Breast epithelium (tissue), 3 donors: ENCODE measurements around the gene PTPRN2.

Experiments used
- POLR2A ChIP-seq: fragments of 450-650 bp; IDR thresholded peaks from one replicate; pipeline ENCODE4 v1.6.1; 2016; ENCODE audit warnings: antibody characterized with exemption, mild to moderate bottlenecking, moderate library complexity
- TF ChIP-seq, protein P1 (sequence below), 3 donors: fragments of 450-650 bp; IDR thresholded peaks; one replicate each; pipeline ENCODE4 v1.5.1; 2016 to 2017; ENCODE audit warnings: antibody characterized with exemption in 3 of 3, mild to moderate bottlenecking in 3 of 3, moderate library complexity in 3 of 3

- no peak for TF ChIP-seq POLR2A
- TF ChIP-seq, protein P1, sequence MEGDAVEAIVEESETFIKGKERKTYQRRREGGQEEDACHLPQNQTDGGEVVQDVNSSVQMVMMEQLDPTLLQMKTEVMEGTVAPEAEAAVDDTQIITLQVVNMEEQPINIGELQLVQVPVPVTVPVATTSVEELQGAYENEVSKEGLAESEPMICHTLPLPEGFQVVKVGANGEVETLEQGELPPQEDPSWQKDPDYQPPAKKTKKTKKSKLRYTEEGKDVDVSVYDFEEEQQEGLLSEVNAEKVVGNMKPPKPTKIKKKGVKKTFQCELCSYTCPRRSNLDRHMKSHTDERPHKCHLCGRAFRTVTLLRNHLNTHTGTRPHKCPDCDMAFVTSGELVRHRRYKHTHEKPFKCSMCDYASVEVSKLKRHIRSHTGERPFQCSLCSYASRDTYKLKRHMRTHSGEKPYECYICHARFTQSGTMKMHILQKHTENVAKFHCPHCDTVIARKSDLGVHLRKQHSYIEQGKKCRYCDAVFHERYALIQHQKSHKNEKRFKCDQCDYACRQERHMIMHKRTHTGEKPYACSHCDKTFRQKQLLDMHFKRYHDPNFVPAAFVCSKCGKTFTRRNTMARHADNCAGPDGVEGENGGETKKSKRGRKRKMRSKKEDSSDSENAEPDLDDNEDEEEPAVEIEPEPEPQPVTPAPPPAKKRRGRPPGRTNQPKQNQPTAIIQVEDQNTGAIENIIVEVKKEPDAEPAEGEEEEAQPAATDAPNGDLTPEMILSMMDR (IDR thresholded peaks at IDR 0.05) = no peak
Observed at GRCh38 chr7:158320328-158320727, 267.3 kb downstream of the PTPRN2 start.
